Smooth muscle cell of the brain vasculature (primary cell): ENCODE data around the gene IRF9.

ENCODE experiments used
- DNase-seq: peaks from one replicate; pipeline ENCODE4 v3.0.0-alpha.2; 2012; ENCODE audit warnings: low read depth, low spot score

The IRF9 gene

DNA sequence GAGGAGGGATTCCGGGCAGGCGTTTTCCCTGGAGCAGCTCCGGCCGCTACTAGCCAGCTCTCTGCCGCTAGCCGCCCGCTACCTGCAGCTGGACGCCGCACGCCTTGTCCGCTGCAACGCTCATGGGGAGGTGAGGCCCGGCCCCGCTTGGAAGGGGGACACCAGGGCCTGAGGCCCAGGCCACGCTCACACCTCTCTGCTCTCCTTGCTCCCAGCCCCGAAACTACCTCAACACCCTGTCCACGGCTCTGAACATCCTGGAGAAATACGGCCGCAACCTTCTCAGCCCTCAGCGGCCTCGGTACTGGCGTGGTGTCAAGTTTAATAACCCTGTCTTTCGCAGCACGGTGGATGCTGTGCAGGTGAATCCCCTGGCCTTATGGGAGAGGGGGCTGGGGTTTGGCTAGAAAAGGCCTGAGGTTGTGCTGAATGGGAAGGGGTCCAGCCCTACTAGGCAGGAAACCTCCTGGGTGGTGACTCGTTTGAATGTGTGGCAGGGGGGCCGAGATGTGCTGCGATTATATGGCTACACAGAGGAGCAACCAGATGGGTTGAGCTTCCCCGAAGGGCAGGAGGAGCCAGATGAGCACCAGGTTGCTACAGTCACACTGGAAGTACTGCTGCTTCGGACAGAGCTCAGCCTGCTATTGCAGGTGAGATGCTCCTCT is 13.2 kb upstream of the IRF9 start:
- no peak for DNase-seq

DNA sequence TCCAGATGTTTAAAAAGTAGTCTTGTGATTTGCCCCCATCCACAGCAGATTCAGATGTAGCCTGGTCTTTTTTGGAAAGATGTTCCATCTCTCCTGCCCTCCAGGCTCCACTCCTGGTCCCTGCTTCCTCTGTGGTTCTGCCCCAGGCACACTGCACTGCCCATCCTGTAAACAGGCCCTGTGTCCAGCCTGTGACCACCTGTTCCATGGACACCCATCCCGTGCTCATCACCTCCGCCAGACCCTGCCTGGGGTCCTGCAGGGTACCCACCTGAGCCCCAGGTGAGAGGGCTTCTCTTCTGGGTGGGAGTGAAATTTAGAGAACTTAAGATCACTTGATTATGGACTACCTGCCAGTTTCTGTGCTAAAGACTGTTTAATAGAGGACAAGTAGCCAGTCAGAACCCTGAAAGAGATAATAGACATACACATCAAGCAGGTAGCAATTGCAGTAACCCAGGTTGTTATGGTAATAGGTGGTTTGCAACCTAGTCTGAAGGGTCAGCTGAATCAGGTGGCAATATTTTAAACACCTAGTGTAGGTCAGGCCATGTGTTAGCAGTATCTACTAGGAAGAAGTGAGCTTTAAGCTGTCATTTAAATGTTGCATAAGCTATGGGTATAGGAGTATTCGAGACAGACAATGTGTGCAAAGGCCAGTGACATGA is 11.6 kb upstream of the IRF9 start:
- DNase-seq, result no peak

DNA sequence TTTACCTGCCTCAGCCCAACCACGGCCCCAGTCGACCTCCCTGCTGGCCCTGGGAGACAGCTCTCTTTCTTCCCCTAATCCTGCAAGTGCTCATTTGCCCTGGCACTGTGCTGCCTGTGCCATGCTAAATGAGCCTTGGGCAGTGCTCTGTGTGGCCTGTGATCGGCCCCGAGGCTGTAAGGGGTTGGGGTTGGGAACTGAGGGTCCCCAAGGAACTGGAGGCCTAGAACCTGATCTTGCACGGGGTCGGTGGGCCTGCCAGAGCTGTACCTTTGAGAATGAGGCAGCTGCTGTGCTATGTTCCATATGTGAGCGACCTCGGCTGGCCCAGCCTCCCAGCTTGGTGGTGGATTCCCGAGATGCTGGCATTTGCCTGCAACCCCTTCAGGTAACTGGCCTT is 11.0 kb upstream of the IRF9 start:
- DNase-seq, result no peak

DNA sequence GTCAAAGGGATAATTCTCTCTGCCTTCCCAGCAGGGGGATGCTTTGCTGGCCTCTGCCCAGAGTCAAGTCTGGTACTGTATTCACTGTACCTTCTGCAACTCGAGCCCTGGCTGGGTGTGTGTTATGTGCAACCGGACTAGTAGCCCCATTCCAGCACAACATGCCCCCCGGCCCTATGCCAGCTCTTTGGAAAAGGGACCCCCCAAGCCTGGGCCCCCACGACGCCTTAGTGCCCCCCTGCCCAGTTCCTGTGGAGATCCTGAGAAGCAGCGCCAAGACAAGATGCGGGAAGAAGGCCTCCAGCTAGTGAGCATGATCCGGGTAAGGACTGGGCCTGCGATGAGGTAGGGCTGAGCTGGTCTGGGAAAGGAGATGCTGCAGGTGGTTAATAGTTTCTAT is 10.5 kb upstream of the IRF9 start:
- DNase-seq, result no peak

DNA sequence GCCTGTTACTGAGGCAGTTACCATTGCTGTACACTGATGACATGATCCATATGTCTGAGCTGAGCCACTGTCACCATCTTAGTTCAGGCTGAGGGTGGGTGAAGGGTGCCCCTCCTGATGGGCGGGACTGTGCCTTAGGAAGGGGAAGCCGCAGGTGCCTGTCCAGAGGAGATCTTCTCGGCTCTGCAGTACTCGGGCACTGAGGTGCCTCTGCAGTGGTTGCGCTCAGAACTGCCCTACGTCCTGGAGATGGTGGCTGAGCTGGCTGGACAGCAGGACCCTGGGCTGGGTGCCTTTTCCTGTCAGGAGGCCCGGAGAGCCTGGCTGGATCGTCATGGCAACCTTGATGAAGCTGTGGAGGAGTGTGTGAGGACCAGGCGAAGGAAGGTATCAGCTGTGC is 10.1 kb upstream of the IRF9 start:
- DNase-seq, result no peak

DNA sequence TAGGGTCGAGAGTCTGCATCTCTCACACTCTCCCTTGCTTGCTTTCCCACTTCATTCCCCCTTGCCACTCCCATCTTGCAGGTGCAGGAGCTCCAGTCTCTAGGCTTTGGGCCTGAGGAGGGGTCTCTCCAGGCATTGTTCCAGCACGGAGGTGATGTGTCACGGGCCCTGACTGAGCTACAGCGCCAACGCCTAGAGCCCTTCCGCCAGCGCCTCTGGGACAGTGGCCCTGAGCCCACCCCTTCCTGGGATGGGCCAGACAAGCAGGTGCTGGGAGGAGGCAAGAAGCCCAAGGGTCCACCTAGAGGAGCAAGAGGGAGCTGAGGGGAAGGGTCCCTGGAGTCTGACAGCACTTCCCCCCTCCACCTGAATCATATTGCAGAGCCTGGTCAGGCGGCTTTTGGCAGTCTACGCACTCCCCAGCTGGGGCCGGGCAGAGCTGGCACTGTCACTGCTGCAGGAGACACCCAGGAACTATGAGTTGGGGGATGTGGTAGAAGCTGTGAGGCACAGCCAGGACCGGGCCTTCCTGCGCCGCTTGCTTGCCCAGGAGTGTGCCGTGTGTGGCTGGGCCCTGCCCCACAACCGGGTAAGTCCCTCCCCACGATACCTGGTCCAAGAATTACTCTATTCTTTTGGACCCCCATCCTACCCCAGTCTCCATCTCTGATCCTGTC is 9.5 kb upstream of the IRF9 start:
- no peak for DNase-seq

DNA sequence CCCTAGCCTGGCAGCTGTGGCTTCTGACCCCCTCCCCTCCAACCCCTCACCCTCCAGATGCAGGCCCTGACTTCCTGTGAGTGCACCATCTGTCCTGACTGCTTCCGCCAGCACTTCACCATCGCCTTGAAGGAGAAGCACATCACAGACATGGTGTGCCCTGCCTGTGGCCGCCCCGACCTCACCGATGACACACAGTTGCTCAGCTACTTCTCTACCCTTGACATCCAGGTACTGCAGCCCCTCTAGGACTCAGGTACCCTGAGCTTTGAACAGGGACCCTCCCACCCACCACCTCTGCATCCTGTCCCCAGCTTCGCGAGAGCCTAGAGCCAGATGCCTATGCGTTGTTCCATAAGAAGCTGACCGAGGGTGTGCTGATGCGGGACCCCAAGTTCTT is 6.0 kb upstream of the IRF9 start:
- no peak for DNase-seq

DNA sequence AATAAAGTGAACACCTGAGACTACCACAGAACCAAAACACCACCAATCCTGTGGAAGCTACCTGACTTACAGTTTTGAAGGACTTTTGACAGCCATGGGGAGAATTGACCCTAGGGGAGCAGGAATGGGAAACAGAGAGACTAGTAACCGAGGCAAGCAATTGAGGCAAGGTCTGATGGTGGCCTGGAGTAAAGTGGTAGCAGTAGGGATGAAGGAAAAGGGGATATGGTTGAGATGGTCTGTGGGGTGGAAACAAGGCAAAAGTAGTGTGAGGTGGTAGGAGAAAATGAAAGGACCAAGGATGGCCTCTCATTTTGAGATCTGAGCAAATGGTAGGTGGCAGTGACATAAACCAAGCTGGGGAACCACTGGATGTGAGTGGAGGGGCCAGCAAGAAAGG is 4.2 kb upstream of the IRF9 start:
- no peak for DNase-seq

DNA sequence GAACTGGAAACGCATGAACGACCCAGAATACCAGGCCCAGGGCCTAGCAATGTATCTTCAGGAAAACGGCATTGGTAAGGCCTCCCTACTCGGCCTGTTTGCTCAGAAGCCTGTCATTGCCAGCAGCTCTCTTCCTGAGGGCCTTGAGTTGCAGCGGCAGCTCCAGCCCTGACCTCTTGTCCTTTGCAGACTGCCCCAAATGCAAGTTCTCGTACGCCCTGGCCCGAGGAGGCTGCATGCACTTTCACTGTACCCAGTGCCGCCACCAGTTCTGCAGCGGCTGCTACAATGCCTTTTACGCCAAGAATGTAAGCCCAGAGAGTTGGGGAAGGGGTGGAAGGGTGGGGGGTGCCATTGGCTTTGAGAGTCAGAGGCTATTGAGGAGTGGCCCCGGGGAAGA is 3.7 kb upstream of the IRF9 start:
- no peak for DNase-seq

DNA sequence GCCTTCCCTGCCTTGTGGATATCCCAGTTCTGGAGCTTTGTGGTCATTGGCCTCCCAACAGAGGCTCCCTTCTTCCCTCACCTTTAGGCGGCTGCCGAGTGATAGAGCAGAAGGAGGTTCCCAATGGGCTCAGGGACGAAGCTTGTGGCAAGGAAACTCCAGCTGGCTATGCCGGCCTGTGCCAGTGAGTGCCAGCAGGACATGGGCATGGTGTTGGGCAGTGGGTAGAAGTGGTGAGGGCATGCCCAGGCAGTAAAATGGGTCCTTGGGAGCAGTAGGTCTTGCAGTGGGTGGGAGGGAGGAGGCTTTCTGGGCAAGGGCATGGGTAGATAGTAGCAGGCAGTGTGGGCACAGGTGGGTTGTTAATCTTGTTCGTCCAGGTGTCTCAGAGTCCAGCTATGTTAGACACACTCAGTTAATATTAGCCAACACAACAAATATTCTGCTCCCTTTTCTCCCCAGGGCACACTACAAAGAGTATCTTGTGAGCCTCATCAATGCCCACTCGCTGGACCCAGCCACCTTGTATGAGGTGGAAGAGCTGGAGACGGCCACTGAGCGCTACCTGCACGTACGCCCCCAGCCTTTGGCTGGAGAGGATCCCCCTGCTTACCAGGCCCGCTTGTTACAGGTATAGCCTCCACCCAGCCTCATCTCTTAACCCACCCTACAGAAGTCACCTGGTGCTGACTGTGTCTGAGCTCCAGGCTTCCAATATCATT is 1.1 kb upstream of the IRF9 start:
- no peak for DNase-seq

DNA sequence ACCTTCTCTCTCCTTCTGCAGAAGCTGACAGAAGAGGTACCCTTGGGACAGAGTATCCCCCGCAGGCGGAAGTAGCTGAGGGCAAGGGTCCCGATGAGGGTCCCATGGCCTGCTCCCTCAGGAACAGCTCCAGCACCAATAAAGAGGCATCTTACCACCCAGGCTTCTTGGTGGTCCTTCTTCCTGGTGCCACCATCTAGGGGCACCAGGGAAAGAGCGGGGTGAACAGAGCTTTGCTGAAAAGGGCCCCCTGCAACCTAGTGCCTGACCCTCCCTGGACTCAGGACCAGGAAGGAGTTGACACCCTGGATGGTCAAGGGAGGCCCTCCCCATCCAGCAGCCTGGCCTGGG is 591 bp upstream of the IRF9 start:
- DNase-seq, result no peak

DNA sequence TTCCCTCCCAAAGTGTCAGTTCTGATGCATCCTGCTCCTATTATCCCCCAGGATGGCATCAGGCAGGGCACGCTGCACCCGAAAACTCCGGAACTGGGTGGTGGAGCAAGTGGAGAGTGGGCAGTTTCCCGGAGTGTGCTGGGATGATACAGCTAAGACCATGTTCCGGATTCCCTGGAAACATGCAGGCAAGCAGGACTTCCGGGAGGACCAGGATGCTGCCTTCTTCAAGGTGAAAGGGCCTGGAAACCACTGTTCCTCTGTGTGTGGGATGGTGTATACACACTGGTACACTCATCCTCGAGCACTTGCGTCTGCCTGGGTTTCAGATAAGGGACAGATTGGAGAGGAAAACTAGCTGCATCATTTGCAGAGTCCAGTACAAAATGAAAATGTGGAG is 1.0 kb downstream of the IRF9 start:
- DNase-seq, result no peak

DNA sequence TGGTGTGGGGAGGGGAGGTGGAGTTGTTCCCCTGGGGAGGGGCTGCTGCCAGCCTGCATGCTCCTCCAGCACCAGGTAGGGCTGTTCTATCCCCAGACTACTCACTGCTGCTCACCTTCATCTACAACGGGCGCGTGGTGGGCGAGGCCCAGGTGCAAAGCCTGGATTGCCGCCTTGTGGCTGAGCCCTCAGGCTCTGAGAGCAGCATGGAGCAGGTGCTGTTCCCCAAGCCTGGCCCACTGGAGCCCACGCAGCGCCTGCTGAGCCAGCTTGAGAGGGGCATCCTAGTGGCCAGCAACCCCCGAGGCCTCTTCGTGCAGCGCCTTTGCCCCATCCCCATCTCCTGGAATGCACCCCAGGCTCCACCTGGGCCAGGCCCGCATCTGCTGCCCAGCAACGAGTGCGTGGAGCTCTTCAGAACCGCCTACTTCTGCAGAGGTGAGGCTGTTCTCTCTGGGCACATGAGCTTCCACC is 3.5 kb downstream of the IRF9 start:
- DNase-seq, result no peak

DNA sequence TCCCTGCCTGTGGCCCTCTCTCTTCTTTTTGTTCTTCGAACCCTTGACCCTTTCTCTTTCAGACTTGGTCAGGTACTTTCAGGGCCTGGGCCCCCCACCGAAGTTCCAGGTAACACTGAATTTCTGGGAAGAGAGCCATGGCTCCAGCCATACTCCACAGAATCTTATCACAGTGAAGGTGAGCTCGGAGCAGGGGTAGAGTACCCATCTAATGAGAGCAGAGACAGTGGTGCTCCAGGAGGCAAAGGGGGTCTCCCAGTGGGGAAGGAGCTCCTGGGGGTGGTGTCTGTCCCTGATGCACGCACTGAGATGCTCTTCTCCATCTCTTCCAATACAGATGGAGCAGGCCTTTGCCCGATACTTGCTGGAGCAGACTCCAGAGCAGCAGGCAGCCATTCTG is 4.7 kb downstream of the IRF9 start:
- DNase-seq, result no peak

DNA sequence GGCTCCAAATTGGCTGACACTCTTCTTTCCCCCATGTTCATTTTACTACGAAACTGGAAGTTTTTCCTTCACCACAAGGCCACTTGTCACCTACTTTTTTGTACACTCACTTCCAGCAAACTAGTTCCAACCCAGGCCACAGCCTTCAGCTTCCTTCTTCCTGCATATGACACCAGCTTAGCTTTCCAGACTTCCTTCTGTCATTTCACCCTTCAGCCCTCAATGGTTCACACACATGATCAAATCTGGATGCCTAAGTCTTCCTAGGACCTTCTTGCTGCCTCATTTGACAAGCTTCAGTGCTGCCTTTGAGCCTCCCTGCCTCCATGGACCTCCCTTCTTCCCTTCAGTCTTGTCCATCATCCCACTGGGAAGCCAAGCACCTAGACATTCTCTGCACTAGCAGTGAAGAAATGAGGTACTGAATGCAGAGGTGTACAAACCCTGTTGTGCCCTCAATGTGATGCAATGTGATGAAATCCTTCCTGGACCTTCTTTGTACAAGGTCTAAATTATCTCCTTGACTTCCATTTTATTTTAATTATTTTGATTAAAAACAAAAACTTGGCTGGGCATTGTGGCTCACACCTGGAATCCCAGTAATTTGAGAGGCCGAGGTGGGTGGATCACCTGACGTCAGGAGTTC is 6.5 kb downstream of the IRF9 start:
- DNase-seq, result no peak

DNA sequence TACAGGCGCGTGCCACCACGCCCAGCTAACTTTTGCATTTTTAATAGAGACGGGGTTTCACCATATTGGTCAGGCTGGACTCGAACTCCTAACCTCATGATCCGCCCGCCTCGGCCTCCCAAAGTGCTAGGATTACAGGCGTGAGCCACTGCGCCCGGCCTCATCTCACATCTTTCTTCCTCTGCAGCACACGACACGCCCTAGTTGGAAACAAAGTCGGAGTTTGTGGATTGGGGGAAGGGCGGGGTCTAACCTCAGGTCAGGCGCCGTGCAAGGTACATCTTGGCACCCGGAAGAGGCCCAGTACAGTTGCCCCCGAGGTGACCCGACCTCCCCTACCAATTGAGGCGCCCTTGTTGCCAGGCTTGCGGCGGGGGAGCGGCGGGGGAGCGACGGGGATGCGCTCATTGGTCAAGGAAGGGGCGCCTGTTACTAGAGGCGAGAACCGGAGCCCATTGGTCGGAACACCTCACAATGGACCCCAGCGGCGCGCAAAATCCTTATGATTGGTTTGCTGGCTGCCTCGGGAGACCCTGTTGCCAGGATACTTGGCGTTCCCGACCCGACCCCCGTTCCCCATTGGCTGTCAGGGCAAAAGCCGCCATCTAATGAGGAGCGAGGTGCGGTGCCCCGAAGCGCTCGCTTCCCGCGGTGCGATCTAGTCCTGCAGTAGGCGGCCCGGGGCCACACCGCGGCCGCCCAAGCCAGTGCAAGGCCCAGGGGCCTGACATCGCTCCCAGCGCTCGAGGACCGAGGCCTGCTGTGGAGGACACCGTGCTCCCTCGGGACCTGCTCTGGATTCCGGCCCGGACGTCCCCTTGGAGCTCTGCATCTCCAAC is 10.6 kb downstream of the IRF9 start, which contains the start of gene REC8:
REC8 (plus strand) TSS at position 659 of the 839 bp plus-strand sequence. CDS start 473 bp downstream, outside the sequence.
- DNase-seq, result peak; percentile 44

DNA sequence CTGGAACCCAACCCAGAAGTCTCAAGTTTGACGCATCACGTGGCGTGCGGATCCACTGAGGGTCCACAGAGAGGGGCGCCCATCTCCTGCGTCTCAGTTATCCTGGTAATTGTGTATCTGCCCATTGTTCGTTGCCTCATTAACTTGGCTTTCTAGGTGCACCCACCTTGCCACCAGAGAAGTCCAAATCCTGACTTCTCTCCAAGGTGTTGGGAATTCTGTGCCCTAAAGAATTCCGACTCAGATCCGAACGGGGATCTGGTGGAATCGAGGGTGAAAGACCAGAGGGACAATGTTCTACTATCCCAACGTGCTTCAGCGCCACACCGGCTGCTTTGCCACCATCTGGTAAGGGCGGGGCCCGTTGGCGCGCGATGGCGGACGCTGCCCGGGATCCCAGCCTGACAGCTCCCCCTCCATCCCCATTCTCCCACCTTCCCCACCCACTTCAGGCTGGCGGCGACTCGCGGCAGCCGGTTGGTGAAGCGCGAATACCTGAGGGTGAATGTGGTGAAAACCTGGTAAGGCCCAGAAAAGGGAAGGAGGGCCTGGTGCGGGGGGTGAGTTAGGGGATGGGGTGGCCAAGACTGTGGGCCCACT is 11.3 kb downstream of the IRF9 start:
- no peak for DNase-seq

DNA sequence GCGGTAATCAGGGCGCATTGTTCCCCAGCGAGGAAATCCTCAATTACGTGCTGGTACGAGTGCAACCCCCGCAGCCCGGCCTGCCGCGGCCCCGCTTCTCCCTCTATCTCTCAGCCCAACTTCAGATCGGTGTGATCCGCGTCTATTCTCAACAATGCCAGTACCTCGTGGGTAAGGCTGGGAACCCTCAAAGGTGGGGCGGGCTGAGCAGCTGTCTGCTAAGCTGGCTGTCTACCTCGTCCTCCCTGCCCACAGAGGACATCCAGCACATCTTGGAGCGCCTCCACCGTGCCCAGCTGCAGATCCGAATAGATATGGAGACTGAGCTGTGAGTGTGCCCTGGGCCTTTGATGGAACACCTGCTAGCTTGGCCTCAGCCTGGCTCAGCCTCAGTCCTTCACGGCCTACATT is 11.8 kb downstream of the IRF9 start:
- DNase-seq, result no peak

DNA sequence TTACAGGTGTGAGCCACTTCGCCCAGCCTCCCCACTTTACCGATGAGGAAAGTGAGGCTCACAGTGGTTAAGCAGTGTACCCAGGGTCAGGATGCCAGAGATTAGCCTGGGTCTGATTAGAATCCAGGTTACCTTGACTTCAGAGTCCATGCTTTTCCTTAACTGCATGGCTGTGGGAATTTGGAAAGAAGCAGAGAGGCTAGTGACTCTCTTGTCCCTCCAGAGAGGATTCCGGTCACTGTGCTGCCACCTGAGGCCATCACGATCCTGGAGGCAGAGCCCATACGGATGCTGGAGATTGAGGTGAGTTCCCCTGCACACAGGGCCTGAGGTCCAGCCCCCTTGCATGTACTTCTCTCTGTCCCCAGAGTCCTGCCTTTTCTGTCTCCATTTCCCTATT is 15.5 kb downstream of the IRF9 start:
- no peak for DNase-seq

DNA sequence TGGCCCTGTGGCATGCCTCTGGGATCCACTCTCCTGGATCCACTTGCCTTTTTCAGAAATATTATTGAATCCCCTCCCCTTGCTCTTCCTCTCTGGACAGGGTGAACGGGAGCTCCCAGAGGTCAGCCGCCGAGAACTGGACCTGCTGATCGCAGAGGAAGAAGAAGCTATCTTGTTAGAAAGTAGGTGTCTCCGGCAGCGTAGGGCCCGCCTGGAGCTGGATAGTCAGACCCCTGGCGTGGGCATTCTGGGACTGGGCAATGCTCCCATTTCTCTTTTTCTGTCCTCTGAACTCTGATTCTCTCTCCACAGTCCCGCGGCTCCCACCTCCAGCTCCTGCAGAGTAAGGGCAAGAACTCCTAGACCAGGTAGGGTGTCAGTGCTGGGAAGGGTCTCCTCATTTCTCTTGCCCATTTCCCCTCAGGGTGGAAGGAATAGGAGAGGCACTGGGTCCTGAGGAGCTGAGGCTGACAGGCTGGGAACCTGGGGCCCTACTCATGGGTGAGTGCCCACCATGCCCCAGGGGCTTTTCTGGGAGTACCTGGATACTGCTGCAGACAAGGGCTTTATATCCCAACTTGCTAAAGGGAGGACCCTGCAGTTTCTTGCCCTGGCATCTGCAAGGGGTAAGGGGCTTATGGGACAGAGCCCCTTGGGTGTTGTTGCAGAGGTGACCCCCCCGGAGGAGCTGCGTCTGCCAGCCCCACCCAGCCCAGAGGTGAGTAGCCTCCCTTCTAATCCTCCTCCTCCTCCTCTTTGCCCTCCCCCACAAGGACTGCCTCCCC is 16.2 kb downstream of the IRF9 start:
- no peak for DNase-seq
